ENCODE measurements around the gene PHF2.

PHF2 gene

DNA sequence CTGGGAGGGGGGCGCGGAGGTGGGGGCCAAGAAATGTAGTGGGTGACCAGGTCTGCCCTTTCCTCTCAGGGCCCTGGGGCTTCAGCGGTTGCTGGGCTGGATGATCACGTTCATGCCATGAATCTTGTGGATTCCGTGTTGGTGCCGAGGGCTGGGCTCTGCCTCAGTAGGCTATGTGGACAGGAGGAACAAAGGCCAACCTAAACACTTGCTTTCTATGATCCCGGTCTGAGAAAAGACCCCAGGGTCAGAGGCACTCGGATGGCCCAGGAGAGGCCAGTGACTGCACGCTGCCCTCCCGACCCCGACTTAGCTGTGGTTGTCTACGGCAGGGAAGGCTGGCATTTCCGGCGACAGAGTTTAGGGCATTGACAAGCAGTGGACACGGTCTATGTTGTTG lies 26.6 kb downstream of the PHF2 start:
- TF ChIP-seq, protein P1, sequence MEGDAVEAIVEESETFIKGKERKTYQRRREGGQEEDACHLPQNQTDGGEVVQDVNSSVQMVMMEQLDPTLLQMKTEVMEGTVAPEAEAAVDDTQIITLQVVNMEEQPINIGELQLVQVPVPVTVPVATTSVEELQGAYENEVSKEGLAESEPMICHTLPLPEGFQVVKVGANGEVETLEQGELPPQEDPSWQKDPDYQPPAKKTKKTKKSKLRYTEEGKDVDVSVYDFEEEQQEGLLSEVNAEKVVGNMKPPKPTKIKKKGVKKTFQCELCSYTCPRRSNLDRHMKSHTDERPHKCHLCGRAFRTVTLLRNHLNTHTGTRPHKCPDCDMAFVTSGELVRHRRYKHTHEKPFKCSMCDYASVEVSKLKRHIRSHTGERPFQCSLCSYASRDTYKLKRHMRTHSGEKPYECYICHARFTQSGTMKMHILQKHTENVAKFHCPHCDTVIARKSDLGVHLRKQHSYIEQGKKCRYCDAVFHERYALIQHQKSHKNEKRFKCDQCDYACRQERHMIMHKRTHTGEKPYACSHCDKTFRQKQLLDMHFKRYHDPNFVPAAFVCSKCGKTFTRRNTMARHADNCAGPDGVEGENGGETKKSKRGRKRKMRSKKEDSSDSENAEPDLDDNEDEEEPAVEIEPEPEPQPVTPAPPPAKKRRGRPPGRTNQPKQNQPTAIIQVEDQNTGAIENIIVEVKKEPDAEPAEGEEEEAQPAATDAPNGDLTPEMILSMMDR (IDR thresholded peaks at IDR 0.05; ENCODE audit: extremely low read depth, insufficient read depth, missing control alignments), result no peak
- in situ Hi-C loops (cut with MboI; ENCODE audit: low pct_unique_long_range_greater_than_20kb, low sequenced_read_pairs, unreplicated experiment), result no loop called here
- DNase-seq (ENCODE audit: low spot score), result no peak

DNA sequence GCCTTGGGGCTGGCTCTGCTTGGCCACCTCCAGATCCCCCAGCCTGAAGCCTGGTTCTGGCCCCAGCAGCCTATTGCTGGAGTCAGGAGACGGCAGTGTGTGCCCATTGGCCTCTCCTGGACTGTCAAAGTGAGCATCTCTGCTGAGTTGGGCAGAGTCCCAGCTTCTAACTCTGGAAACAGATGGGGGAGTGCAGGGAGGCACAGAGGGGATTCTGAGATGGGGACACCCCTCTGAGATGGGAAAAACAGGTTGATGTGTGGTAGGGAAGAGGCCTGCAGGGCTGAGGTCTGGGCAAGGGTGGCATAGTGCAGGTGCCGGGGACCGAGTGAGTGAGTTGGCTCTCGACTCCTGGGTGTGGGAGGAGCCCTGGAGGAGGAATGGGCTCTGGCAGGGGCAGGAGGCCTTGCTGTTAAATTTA lies 27.5 kb downstream of the PHF2 start:
- in situ Hi-C loops (cut with MboI; ENCODE audit: low pct_unique_long_range_greater_than_20kb, low sequenced_read_pairs, unreplicated experiment), result no loop called here
- TF ChIP-seq, protein P1 (IDR thresholded peaks at IDR 0.05; ENCODE audit: extremely low read depth, insufficient read depth, missing control alignments), result no peak
- no peak for DNase-seq (ENCODE audit: low spot score)

- DNase-seq (ENCODE audit: low spot score), result no peak
- in situ Hi-C loops (cut with MboI; ENCODE audit: low pct_unique_long_range_greater_than_20kb, low sequenced_read_pairs, unreplicated experiment), result no loop called here
- TF ChIP-seq, protein P1 (IDR thresholded peaks at IDR 0.05; ENCODE audit: extremely low read depth, insufficient read depth, missing control alignments), result no peak
Measured at GRCh38 chr9:93606187-93606586, 29.8 kb downstream of the PHF2 start.

DNA sequence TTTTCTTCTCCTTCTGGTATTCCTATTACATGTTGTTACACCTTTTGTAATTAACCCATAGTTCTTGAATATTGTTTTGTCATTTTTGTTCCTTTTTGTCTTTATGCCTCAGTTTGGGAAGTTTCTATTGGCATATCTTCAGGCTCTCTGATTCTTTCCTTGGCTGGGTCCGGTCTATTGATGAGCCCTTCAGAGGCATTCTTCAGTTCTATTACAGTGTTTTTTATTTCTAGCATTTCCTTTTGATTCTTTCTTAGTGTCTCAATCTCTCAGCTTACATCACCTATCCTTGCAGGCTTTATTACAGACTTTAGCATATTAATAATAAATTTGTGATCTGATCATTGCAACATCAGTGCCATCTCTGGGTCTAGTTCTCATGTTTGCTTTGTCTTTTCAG lies 33.8 kb downstream of the PHF2 start:
- DNase-seq (ENCODE audit: low spot score), result no peak
- TF ChIP-seq, protein P1 (IDR thresholded peaks at IDR 0.05; ENCODE audit: extremely low read depth, insufficient read depth, missing control alignments), result no peak
- in situ Hi-C loops (cut with MboI; ENCODE audit: low pct_unique_long_range_greater_than_20kb, low sequenced_read_pairs, unreplicated experiment), result no loop called here

- in situ Hi-C loops (cut with MboI; ENCODE audit: low pct_unique_long_range_greater_than_20kb, low sequenced_read_pairs, unreplicated experiment), result no loop called here
- TF ChIP-seq, protein P1 (IDR thresholded peaks at IDR 0.05; ENCODE audit: extremely low read depth, insufficient read depth, missing control alignments), result no peak
- DNase-seq (ENCODE audit: low spot score), result no peak
Measured at GRCh38 chr9:93612052-93612795, 35.8 kb downstream of the PHF2 start.

DNA sequence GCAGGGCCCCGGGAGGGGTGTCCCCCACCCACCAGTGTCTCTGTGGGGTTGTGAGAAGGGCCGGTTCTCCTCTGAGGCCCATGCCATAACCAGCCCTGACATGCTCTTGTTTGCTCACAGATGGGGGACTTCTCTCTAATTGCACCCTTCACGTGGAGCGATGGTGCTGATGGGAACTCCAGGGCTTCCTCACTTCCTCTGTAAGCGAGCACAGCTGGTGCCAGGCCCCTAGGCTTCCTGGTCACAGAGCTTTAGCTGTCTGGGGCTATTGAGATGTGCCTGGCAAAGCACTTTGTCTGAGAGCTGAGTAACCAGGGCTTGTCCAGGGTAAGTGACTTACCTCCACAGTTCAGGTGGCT lies 36.4 kb downstream of the PHF2 start:
- peak; percentile 40 for DNase-seq (ENCODE audit: low spot score)
- TF ChIP-seq, protein P1 (IDR thresholded peaks at IDR 0.05; ENCODE audit: extremely low read depth, insufficient read depth, missing control alignments), result no peak
- in situ Hi-C loops (cut with MboI; ENCODE audit: low pct_unique_long_range_greater_than_20kb, low sequenced_read_pairs, unreplicated experiment), result no loop called here
